H9 (cell line): Measurements from ENCODE around the gene ZNF648. TPM values are rescaled to one million over a fixed set of nuclear protein-coding genes. Genes with fewer than 3 reads are reported as not detected.
A peak's percentile ranks its signal among the peaks of the same experiment; 100 is the strongest.

Source experiments
- DNase-seq: peaks from one replicate; pipeline ENCODE4 v3.0.0-alpha.2; 2017
- H2AFZ ChIP-seq: one replicate; pipeline ENCODE4 v1.6.1; 2013; ENCODE audit warnings: mild to moderate bottlenecking, low read length, control low read depth, moderate library complexity
- H2AK5ac ChIP-seq: 2 replicates; pipeline ENCODE4 v1.6.1; 2013; ENCODE audit warnings: low read length, control low read depth, mixed read lengths; ENCODE audit not compliant: insufficient read length
- H2BK120ac ChIP-seq: one replicate; pipeline ENCODE4 v1.6.1; 2013; ENCODE audit warnings: low read depth, mild to moderate bottlenecking, low read length, control low read depth, inconsistent platforms; ENCODE audit not compliant: poor library complexity, severe bottlenecking
- H2BK12ac ChIP-seq: 2 replicates; pipeline ENCODE4 v1.6.1; 2013; ENCODE audit warnings: low read length, control low read depth, mixed read lengths, low read depth; ENCODE audit not compliant: insufficient read length
- H2BK15ac ChIP-seq: 2 replicates; pipeline ENCODE4 v1.6.1; 2013; ENCODE audit warnings: low read depth, low read length, control low read depth
- H2BK20ac ChIP-seq: one replicate; pipeline ENCODE4 v1.6.1; 2013; ENCODE audit warnings: low read depth, mild to moderate bottlenecking, low read length, control low read depth, inconsistent platforms; ENCODE audit not compliant: poor library complexity, severe bottlenecking
- H2BK5ac ChIP-seq: 2 replicates; pipeline ENCODE4 v1.6.1; 2013; ENCODE audit warnings: low read length, control low read depth, mixed read lengths; ENCODE audit not compliant: insufficient read length
- H3K14ac ChIP-seq: 2 replicates; pipeline ENCODE4 v1.6.1; 2013; ENCODE audit warnings: low read length, control low read depth; ENCODE audit not compliant: insufficient read depth
- H3K18ac ChIP-seq: 2 replicates; pipeline ENCODE4 v1.6.1; 2013; ENCODE audit warnings: low read depth, mild to moderate bottlenecking, mixed read lengths, low read length, control low read depth; ENCODE audit not compliant: insufficient read length
- H3K23ac ChIP-seq: 2 replicates; pipeline ENCODE4 v1.6.1; 2013; ENCODE audit warnings: low read length, control low read depth, mixed read lengths, low read depth; ENCODE audit not compliant: insufficient read length
- H3K23me2 ChIP-seq: 2 replicates; pipeline ENCODE4 v1.6.1; 2013; ENCODE audit warnings: low read depth, mild to moderate bottlenecking, mixed read lengths, low read length, control low read depth; ENCODE audit not compliant: insufficient read length, poor library complexity, severe bottlenecking
- H3K27ac ChIP-seq: 2 replicates; pipeline ENCODE4 v1.5.1; 2013; ENCODE audit warnings: low read length, control low read depth, mixed read lengths, low read depth; ENCODE audit not compliant: insufficient read length
- H3K27me3 ChIP-seq: 2 replicates; pipeline ENCODE4 v1.6.1; 2013; ENCODE audit warnings: low read length, control low read depth, inconsistent platforms; ENCODE audit not compliant: insufficient read depth
- H3K4ac ChIP-seq: 2 replicates; pipeline ENCODE4 v1.6.1; 2013; ENCODE audit warnings: low read depth, mild to moderate bottlenecking, control low read depth, inconsistent platforms, low read length, moderate library complexity
- H3K4me1 ChIP-seq: 2 replicates; pipeline ENCODE4 v1.6.1; 2013; ENCODE audit warnings: low read length, control low read depth, inconsistent platforms; ENCODE audit not compliant: insufficient read depth
- H3K4me2 ChIP-seq: 2 replicates; pipeline ENCODE4 v1.6.1; 2013; ENCODE audit warnings: low read length, control low read depth, mixed read lengths; ENCODE audit not compliant: insufficient read length, insufficient read depth
- H3K56ac ChIP-seq: 2 replicates; pipeline ENCODE4 v1.6.1; 2013; ENCODE audit warnings: low read depth, mild to moderate bottlenecking, mixed read lengths, low read length, control low read depth; ENCODE audit not compliant: insufficient read length
- H3K79me1 ChIP-seq: 2 replicates; pipeline ENCODE4 v1.6.1; 2013; ENCODE audit warnings: low read depth, mild to moderate bottlenecking, moderate library complexity, low read length, control low read depth, inconsistent platforms; ENCODE audit not compliant: insufficient read depth, poor library complexity, severe bottlenecking
- H3K79me2 ChIP-seq: 2 replicates; pipeline ENCODE4 v1.6.1; 2013; ENCODE audit warnings: low read length, control low read depth, inconsistent platforms; ENCODE audit not compliant: insufficient read depth
- H3K9ac ChIP-seq: 2 replicates; pipeline ENCODE4 v1.6.1; 2013; ENCODE audit warnings: low read length, control low read depth, mixed read lengths; ENCODE audit not compliant: insufficient read length; ENCODE audit errors: extremely low read depth
- H3K9me3 ChIP-seq: one replicate; pipeline ENCODE4 v1.6.1; 2013; ENCODE audit warnings: low read depth, low read length, inconsistent platforms; ENCODE audit not compliant: control insufficient read depth
- H3T11ph ChIP-seq: one replicate; pipeline ENCODE4 v1.6.1; 2013; ENCODE audit warnings: mild to moderate bottlenecking, low read length, control low read depth, inconsistent platforms
- H4K20me1 ChIP-seq: one replicate; pipeline ENCODE4 v1.6.1; 2013; ENCODE audit not compliant: control insufficient read depth, insufficient read length, insufficient read depth
- H4K5ac ChIP-seq: 2 replicates; pipeline ENCODE4 v1.6.1; 2013; ENCODE audit warnings: low read depth, mild to moderate bottlenecking, mixed read lengths, low read length, control low read depth; ENCODE audit not compliant: insufficient read length
- H4K8ac ChIP-seq: replicated peaks from 2 replicates; pipeline ENCODE4 v1.6.1; 2013; ENCODE audit warnings: low read length, control low read depth, mixed read lengths, low read depth; ENCODE audit not compliant: insufficient read length
- H4K91ac ChIP-seq: 2 replicates; pipeline ENCODE4 v1.6.1; 2013; ENCODE audit warnings: low read depth, mild to moderate bottlenecking, moderate library complexity, mixed read lengths, low read length, control low read depth; ENCODE audit not compliant: insufficient read length
- H3K27ac Mint-ChIP-seq, 3 experiments: 2 replicates in 2 of 3; 3 replicates in 1 of 3; pipeline ENCODE4 v1.8.0; 2020 to 2021; ENCODE audit warnings: mixed read lengths in 3 of 3, mild to moderate bottlenecking in 1 of 3, moderate library complexity in 1 of 3
- H3K27me3 Mint-ChIP-seq: 2 replicates; pipeline ENCODE4 v1.8.0; 2021; ENCODE audit warnings: low read depth, mild to moderate bottlenecking, moderate library complexity, mixed read lengths
- H3K36me3 Mint-ChIP-seq, 3 experiments: 2 replicates in 2 of 3; 3 replicates in 1 of 3; pipeline ENCODE4 v1.8.0; 2020 to 2021; ENCODE audit warnings: low read depth in 3 of 3, mixed read lengths in 3 of 3; ENCODE audit not compliant: insufficient read depth in 1 of 3
- H3K4me1 Mint-ChIP-seq, 2 experiments: 2 replicates each; pipeline ENCODE4 v1.8.0; 2020; ENCODE audit warnings: mixed read lengths in 2 of 2
- H3K4me3 Mint-ChIP-seq, 2 experiments: 2 replicates in 1 of 2; 3 replicates in 1 of 2; pipeline ENCODE4 v1.8.0; 2020 to 2021; ENCODE audit warnings: mild to moderate bottlenecking in 2 of 2, mixed read lengths in 2 of 2, moderate library complexity in 1 of 2
- H3K9me3 Mint-ChIP-seq, 2 experiments: 2 replicates in 1 of 2; 3 replicates in 1 of 2; pipeline ENCODE4 v1.8.0; 2020; ENCODE audit warnings: mild to moderate bottlenecking in 2 of 2, mixed read lengths in 2 of 2, moderate library complexity in 1 of 2
- CTCF ChIP-seq: fragments of 200-600 bp; sonication (generic); conservative IDR thresholded peaks from 3 replicates; pipeline ENCODE4 v1.8.0; 2021; ENCODE audit warnings: antibody characterized with exemption, mild to moderate bottlenecking
- WGBS: extraction: QIAGEN DNeasy Blood & Tissue Kit; methylation state at CpG from one replicate; pipeline ENCODE4 v1.1.7; 2013; ENCODE audit warnings: missing lambda C conversion rate, low lambda C conversion rate, mixed read lengths; ENCODE audit not compliant: insufficient read length; ENCODE audit errors: extremely low coverage; 5-methylcytosine and 5-hydroxymethylcytosine counted together
- long read RNA-seq: library from polyadenylated mRNA; unstranded; transcript quantifications from one replicate; pipeline ENCODE4 v2.0.0, GENCODE V29; 2020
- total RNA-seq: library from RNA; stranded (reverse); gene quantifications from 2 replicates; pipeline ENCODE4 v1.2.1, GENCODE V29; 2021

Gene ZNF648
- total RNA-seq: 1.1 and 1.4 TPM in 2 replicates
- long read RNA-seq, transcript ZNF648-201 (2 exons, 3,649 nt): major isoform, 7 of 7 reads
- long read RNA-seq, partial matches to known transcripts: 0 of 7 reads
- long read RNA-seq, other reads (novel, unspliced or antisense): 0 of 7 reads

GRCh38 chr1:182061594-182061993, at the start of gene ZNF648:
ZNF648 (minus strand) TSS chr1:182061712; CDS start chr1:182058010, 3,702 bp downstream.
- Mint-ChIP-seq H3K9me3 (peaks cover 9% of the 10 kb centered on the region in 2 experiments; a peak in 4 of 5 replicates), H3K27ac (no peak within 1 kb of the TSS; a peak in 2 of 7 replicates), H3K4me3 (peak within 1 kb of the TSS in 1 of 2 experiments; percentile 66; a peak in 2 of 5 replicates)

More at GRCh38 chr1:182061594-182061993, at the start of gene ZNF648:
- Histone ChIP-seq H3K79me1 (no peaks in the 10 kb centered on the region), H3K23me2 (no peaks in the 10 kb centered on the region), H3K4me2 (no peak within 1 kb of the TSS), H4K20me1 (no peaks in the 10 kb centered on the region), H4K8ac (no peak within 1 kb of the TSS), H3K9ac (no peak within 1 kb of the TSS), H2BK15ac (no peak within 1 kb of the TSS), H3K23ac (no peak within 1 kb of the TSS), H2AFZ (no peak within 1 kb of the TSS), H3K79me2 (no peaks in the 10 kb centered on the region), H3K9me3 (no peaks in the 10 kb centered on the region), H3T11ph (no peak within 1 kb of the TSS), H3K27ac (no peak within 1 kb of the TSS), H2BK20ac (no peak within 1 kb of the TSS), H4K5ac (no peak within 1 kb of the TSS), H4K91ac (no peak within 1 kb of the TSS), H2BK5ac (no peak within 1 kb of the TSS), H2BK120ac (no peak within 1 kb of the TSS), H2BK12ac (no peak within 1 kb of the TSS), H3K4me1 (no peaks in the 10 kb centered on the region), H3K14ac (no peak within 1 kb of the TSS; the same call in 1 of the 2 replicates), H3K18ac (no peak within 1 kb of the TSS), H3K4ac (no peak within 1 kb of the TSS), H2AK5ac (no peak within 1 kb of the TSS), H3K27me3 (no peaks in the 10 kb centered on the region), H3K56ac (no peak within 1 kb of the TSS)
- Mint-ChIP-seq H3K27me3 (no peaks in the 10 kb centered on the region; the same call in none of the 2 replicates), H3K36me3 (peaks cover 0 to 4% (median 0%) of the 10 kb centered on the region in 3 experiments; a peak in 1 of 7 replicates), H3K4me1 (peaks cover 9 to 11% of the 10 kb centered on the region in 2 experiments)
- TF ChIP-seq CTCF: no peak; the same call in 2 of the 3 replicates
- DNase-seq: peak; percentile 57
- no CpG with 5 or more reads among the region's 4 CpGs for WGBS
